AG04450 (cell line): ENCODE data around the gene MYO1D. TPM values are rescaled to one million over a fixed set of nuclear protein-coding genes. Genes with fewer than 3 reads are reported as not detected.

Experiments used
- CTCF ChIA-PET: fragments of 300-600, 350-600 bp; formaldehyde crosslinking; extraction: SDS; loops from one replicate; lab custom pipeline; 2022; ENCODE audit warnings: antibody characterized with exemption, inconsistent platforms; lab: Charles Lee
- POLR2A ChIA-PET: fragments of 350-600 bp; formaldehyde crosslinking; extraction: SDS; loops from one replicate; lab custom pipeline; 2021; ENCODE audit warnings: antibody characterized with exemption, inconsistent platforms; lab: Yijun Ruan, JAX
- DNase-seq: peaks from one replicate; pipeline ENCODE4 v3.0.0-alpha.2; 2011; ENCODE audit warnings: low read depth, low spot score
- H3K27ac ChIP-seq: one replicate; pipeline ENCODE4 v1.5.1; 2012; ENCODE audit warnings: low read depth, low read length, control low read depth
- H3K27me3 ChIP-seq: one replicate; pipeline ENCODE4 v1.6.0; 2012; ENCODE audit warnings: low read length; ENCODE audit not compliant: control insufficient read depth, insufficient read depth
- H3K4me3 ChIP-seq: 2 replicates; pipeline ENCODE4 v1.5.1; 2011; ENCODE audit warnings: mild to moderate bottlenecking, low read depth, low read length, control low read depth
- H3K9me3 ChIP-seq: 2 replicates; pipeline ENCODE4 v1.5.1; 2012; ENCODE audit warnings: low read length; ENCODE audit not compliant: control insufficient read depth, insufficient read depth
- CTCF ChIP-seq: IDR thresholded peaks from 2 replicates; pipeline ENCODE4 v1.5.1; 2011; ENCODE audit warnings: low read depth, low read length, control low read depth, inconsistent platforms
- polyA plus RNA-seq: library from polyadenylated mRNA; depleted of rRNA; stranded (reverse); fragments of >200 nt; gene quantifications from 2 replicates; pipeline ENCODE4 v1.2.3, GENCODE V29; 2011

Gene MYO1D
- polyA plus RNA-seq, 1 experiment: 1.1 TPM

GRCh38 chr17:32512328-32512727 is 364.6 kb downstream of the MYO1D start:
- peaks cover 14% of the 10 kb centered on the region for H3K27me3 ChIP-seq
- no peak overlapping the region for H3K4me3 ChIP-seq
- no peak for TF ChIP-seq CTCF
- no peak for DNase-seq
- H3K27ac ChIP-seq: no peak overlapping the region
- ChIA-PET POLR2A (no interaction called here), CTCF (no interaction called here)
- no peaks in the 10 kb centered on the region; the same call in 1 of the 2 replicates for H3K9me3 ChIP-seq

- ChIA-PET CTCF (interaction anchor here (0.7 to 1.8 kb wide), 2 partner anchors 8 to 49 kb away, joined by 4 to 5 read pairs; no protein-coding TSS in a partner anchor), POLR2A (interaction anchor here (0.7 kb wide), 1 partner anchor 9 kb away, joined by 5 read pairs; no protein-coding TSS in a partner anchor)
- no peaks in the 10 kb centered on the region; the same call in 1 of the 2 replicates for H3K9me3 ChIP-seq
- no peak overlapping the region for H3K27ac ChIP-seq
- H3K27me3 ChIP-seq: peaks cover 18% of the 10 kb centered on the region
- no peak overlapping the region for H3K4me3 ChIP-seq
- no peak for DNase-seq
- TF ChIP-seq CTCF: no peak
Observed at GRCh38 chr17:32510466-32510865, 366.5 kb downstream of the MYO1D start.

DNA sequence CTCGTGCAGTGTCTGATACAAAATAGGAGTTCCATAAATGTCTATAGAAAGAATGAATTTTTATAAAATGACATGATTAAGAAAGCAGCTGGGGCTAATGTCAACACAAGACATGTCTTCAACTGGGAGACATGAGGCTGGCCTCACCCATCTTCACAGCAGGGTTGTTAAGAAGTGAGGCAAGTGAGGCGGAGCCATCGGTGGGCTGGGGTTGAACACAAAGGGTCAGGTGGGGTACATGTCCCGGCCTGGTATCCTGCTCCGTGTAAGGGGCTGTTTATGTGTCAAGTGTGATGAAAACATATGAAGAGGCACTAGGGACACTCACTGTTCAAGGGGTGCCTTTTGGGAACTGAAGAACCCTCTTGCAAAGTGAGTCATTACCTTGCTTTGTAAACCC is 368.0 kb downstream of the MYO1D start:
- H3K27me3 ChIP-seq: peaks cover 24% of the 10 kb centered on the region
- ChIA-PET CTCF (interaction anchor here (1.4 kb wide), 1 partner anchor 13 kb away, joined by 3 read pairs; no protein-coding TSS in a partner anchor), POLR2A (no interaction called here)
- no peak overlapping the region for H3K4me3 ChIP-seq
- H3K9me3 ChIP-seq: no peaks in the 10 kb centered on the region; the same call in 1 of the 2 replicates
- no peak for DNase-seq
- TF ChIP-seq CTCF: no peak
- no peak overlapping the region for H3K27ac ChIP-seq

- CTCF ChIA-PET: no interaction called here
- Histone ChIP-seq H3K9me3 (no peaks in the 10 kb centered on the region; the same call in 1 of the 2 replicates), H3K27me3 (peaks cover 17% of the 10 kb centered on the region), H3K4me3 (no peak overlapping the region), H3K27ac (no peak overlapping the region)
- DNase-seq: no peak
- POLR2A ChIA-PET: no interaction called here
- no peak for TF ChIP-seq CTCF
Observed at GRCh38 chr17:32504166-32504990, 372.5 kb downstream of the MYO1D start.
